HEK293T (cell line): ENCODE results near the gene CACNA1C.

ENCODE experiments used
- CTCF ChIA-PET: fragments of 350-600 bp; formaldehyde crosslinking; extraction: SDS; loops from one replicate; lab custom pipeline; 2021; ENCODE audit warnings: antibody characterized with exemption, inconsistent platforms; lab: Yijun Ruan, JAX
- POLR2A ChIA-PET: fragments of 350-600 bp; formaldehyde crosslinking; extraction: SDS; loops from one replicate; lab custom pipeline; 2020; ENCODE audit warnings: antibody characterized with exemption, inconsistent platforms; lab: Yijun Ruan, JAX
- DNase-seq: peaks from one replicate; pipeline ENCODE4 v3.0.0; 2012; ENCODE audit warnings: mixed read lengths; ENCODE audit errors: extremely low spot score
- ARNT ChIP-seq: fragments of 450-650 bp; IDR thresholded peaks from 2 replicates; pipeline ENCODE4 v1.6.1; 2017; ENCODE audit warnings: mild to moderate bottlenecking
- BHLHE40 ChIP-seq: fragments of 450-650 bp; IDR thresholded peaks from 2 replicates; pipeline ENCODE4 v1.6.1; 2016; ENCODE audit warnings: mild to moderate bottlenecking, moderate library complexity, borderline replicate concordance
- CTBP1 ChIP-seq: fragments of 450-650 bp; IDR thresholded peaks from 2 replicates; pipeline ENCODE4 v1.6.1; 2016; ENCODE audit warnings: borderline replicate concordance
- ELF4 ChIP-seq: fragments of 450-650 bp; IDR thresholded peaks from 2 replicates; pipeline ENCODE4 v1.6.1; 2017; ENCODE audit warnings: antibody characterized with exemption
- FOXA1 ChIP-seq: fragments of 450-650 bp; IDR thresholded peaks from 2 replicates; pipeline ENCODE4 v1.6.1; 2016; ENCODE audit warnings: mild to moderate bottlenecking
- FOXK2 ChIP-seq: fragments of 450-650 bp; IDR thresholded peaks from 2 replicates; pipeline ENCODE4 v1.6.1; 2016; ENCODE audit warnings: mild to moderate bottlenecking
- FOXM1 ChIP-seq: fragments of 450-650 bp; IDR thresholded peaks from 2 replicates; pipeline ENCODE4 v1.6.1; 2017; ENCODE audit warnings: mild to moderate bottlenecking, borderline replicate concordance
- HDGF ChIP-seq: fragments of 450-650 bp; IDR thresholded peaks from 2 replicates; pipeline ENCODE4 v1.6.1; 2017; ENCODE audit warnings: antibody characterized with exemption, borderline replicate concordance
- L3MBTL2 ChIP-seq: fragments of 450-650 bp; conservative IDR thresholded peaks from 2 replicates; pipeline ENCODE4 v1.6.1; 2016; ENCODE audit warnings: mild to moderate bottlenecking
- LEF1 ChIP-seq: fragments of 450-650 bp; IDR thresholded peaks from 2 replicates; pipeline ENCODE4 v1.6.1; 2017; ENCODE audit warnings: mild to moderate bottlenecking, borderline replicate concordance
- NFRKB ChIP-seq: fragments of 450-650 bp; IDR thresholded peaks from 2 replicates; pipeline ENCODE4 v1.6.1; 2016; ENCODE audit warnings: mild to moderate bottlenecking, moderate library complexity
- SP1 ChIP-seq: fragments of 450-650 bp; IDR thresholded peaks from 2 replicates; pipeline ENCODE4 v1.6.1; 2017
- SUZ12 ChIP-seq: fragments of 450-650 bp; IDR thresholded peaks from 2 replicates; pipeline ENCODE4 v1.6.1; 2016; ENCODE audit warnings: mild to moderate bottlenecking
- TARDBP ChIP-seq: fragments of 450-650 bp; IDR thresholded peaks from 2 replicates; pipeline ENCODE4 v1.6.1; 2016
- ZNF384 ChIP-seq: fragments of 450-650 bp; IDR thresholded peaks from 2 replicates; pipeline ENCODE4 v1.6.1; 2016
- TF ChIP-seq, protein P1 (sequence below): fragments of 450-650 bp; IDR thresholded peaks from 2 replicates; pipeline ENCODE4 v1.6.1; 2016

Gene CACNA1C

DNA sequence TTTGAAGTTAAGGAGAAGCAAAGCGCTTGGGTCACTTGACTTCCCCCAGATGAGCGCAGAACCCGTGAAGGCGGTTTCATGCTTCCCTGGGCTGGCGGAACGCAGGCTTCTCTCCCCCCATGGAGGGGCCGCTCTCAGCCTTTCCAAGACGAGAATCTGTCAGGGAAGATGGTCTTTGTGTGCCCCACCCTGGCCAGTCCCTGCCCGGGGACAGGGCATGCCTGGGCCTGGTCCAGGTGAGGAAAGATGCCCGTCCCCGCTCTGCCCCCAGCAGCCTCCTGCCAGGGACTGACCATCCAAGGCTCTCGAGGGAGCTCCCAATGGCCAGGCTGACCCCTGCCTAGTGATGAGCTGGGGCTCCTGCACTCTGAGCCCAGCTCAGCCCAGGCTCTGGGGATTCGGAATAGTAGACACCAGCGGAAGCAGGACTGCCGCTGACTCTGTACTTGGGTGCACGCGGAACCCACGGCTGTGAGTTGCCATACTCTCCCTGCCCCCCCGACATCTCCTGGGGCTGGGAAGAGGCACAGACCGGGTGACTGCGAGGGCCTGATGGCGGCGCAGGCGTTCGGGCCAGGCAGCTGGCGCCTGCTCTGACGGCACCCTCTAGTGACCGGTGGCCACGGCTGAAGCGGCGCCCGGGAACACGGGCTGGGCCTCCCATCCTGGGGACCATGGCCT lies 599.8 kb downstream of the CACNA1C start:
- ChIA-PET CTCF (interaction anchor here (1.0 kb wide), 1 partner anchor 19 kb away, joined by 3 read pairs; no protein-coding TSS in a partner anchor), POLR2A (no interaction called here)
- no peak for DNase-seq
- no peak for TF ChIP-seq FOXM1
- no peak for TF ChIP-seq ELF4
- TF ChIP-seq, protein P1, sequence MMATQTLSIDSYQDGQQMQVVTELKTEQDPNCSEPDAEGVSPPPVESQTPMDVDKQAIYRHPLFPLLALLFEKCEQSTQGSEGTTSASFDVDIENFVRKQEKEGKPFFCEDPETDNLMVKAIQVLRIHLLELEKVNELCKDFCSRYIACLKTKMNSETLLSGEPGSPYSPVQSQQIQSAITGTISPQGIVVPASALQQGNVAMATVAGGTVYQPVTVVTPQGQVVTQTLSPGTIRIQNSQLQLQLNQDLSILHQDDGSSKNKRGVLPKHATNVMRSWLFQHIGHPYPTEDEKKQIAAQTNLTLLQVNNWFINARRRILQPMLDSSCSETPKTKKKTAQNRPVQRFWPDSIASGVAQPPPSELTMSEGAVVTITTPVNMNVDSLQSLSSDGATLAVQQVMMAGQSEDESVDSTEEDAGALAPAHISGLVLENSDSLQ = no peak
- TF ChIP-seq ZNF384 = no peak

DNA sequence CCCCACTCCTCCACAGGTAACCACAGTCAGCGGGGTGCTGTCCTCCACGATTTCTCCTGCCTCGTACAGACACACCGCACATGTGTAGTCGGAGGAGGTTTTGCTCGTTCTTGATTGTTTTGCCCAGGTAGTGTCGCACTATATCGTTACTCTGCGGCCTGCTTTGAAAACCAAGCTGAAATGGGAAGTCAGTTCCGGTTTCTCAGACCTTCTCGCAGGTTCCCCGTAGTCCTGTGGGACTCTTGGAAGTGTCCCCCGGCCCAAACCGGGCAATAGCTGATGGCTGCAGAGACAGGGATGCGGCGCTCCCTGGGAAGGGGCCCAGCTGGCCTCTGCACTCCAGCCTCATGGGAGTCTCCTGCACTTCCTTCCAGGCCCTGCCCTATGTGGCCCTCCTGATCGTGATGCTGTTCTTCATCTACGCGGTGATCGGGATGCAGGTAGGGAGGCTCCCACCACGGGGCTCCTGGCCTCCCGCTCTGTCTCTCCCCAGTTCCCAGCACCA lies 600.7 kb downstream of the CACNA1C start:
- no peak for DNase-seq
- TF ChIP-seq FOXM1 = no peak
- TF ChIP-seq FOXK2 = no peak
- TF ChIP-seq CTBP1 = no peak
- no peak for TF ChIP-seq HDGF
- no peak for TF ChIP-seq TARDBP
- TF ChIP-seq L3MBTL2 = no peak
- TF ChIP-seq SP1 = no peak
- no peak for TF ChIP-seq ZNF384
- TF ChIP-seq LEF1 = no peak
- TF ChIP-seq SUZ12 = no peak
- no peak for TF ChIP-seq ARNT
- TF ChIP-seq, protein P1 = no peak
- no peak for TF ChIP-seq FOXA1
- CTCF ChIA-PET = interaction anchor here (1.0 kb wide), 1 partner anchor 18 kb away, joined by 3 read pairs; no protein-coding TSS in a partner anchor
- POLR2A ChIA-PET = no interaction called here

DNA sequence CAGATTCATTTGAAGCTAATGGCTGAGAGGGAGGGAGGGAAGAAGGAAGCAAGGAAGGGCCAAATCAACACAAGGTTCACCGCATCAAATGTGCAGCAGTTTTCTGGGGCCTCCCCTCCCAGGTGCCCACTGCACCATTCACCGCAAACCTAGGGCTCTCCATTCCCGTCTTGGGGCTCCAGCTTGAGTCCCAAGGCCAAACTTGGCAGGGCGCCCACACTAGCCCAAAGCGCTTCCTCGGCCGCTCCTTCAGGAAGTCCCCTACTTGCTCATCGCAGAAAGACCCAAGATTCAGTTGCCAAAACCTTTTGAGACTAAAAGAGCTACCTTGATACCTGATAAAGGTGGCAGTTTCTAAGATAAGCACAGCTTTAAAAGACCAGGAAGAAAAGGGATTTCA lies 601.5 kb downstream of the CACNA1C start:
- DNase-seq = no peak
- CTCF ChIA-PET = no interaction called here
- TF ChIP-seq ZNF384 = no peak
- POLR2A ChIA-PET = no interaction called here

DNA sequence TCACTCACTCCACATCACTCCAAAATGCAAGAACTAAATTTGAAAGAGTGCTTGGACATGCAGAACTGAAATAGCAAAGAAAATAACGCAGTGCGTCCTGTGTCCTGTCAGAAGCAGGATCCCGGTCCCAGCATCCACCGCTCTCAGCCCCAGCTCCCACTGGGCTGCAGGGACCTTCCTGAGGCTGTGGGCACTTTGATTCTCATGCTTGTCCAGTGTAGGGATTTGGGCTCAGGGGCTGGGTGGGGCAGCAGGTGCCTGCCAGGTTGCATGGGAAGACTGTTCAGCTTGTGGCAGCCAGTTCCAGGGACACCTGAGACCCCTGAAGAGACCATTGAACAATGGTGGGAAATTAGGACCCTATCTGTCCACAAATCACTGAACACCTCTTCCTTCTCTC lies 602.0 kb downstream of the CACNA1C start:
- CTCF ChIA-PET = no interaction called here
- no peak for DNase-seq
- TF ChIP-seq ZNF384 = no peak
- TF ChIP-seq, protein P1 = no peak
- no peak for TF ChIP-seq TARDBP
- TF ChIP-seq FOXM1 = no peak
- no peak for TF ChIP-seq CTBP1
- TF ChIP-seq FOXA1 = no peak
- no peak for TF ChIP-seq LEF1
- no peak for TF ChIP-seq NFRKB
- no peak for TF ChIP-seq SP1
- no peak for TF ChIP-seq L3MBTL2
- no peak for TF ChIP-seq HDGF
- no peak for TF ChIP-seq ELF4
- no peak for TF ChIP-seq BHLHE40
- no peak for TF ChIP-seq ARNT
- POLR2A ChIA-PET = no interaction called here

DNA sequence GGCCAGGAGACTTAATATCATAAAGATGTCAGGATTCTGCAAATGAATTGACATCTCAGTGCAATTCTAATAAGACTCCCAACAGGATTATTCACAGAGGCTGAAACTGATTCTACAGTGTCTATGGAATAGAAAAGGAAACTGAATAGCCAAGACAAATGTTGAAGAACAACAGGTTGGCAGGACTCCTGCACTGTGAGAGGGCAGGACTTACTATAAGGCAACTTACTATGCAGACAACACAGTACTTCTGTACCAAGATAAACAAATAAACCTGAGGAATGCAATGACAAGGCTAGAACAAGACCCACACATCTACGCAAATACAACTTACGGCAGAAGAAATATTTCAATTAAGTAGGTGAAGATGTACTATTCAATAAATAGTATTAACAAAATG lies 609.7 kb downstream of the CACNA1C start:
- ChIA-PET CTCF (no interaction called here), POLR2A (no interaction called here)
- DNase-seq = no peak
- TF ChIP-seq L3MBTL2 (no peak), SUZ12 (no peak), FOXA1 (no peak), LEF1 (no peak), FOXK2 (no peak), NFRKB (no peak), HDGF (no peak), ELF4 (no peak), BHLHE40 (no peak), ARNT (no peak), FOXM1 (no peak), ZNF384 (no peak), SP1 (no peak), TARDBP (no peak), CTBP1 (no peak)
- TF ChIP-seq, protein P1 = no peak

DNA sequence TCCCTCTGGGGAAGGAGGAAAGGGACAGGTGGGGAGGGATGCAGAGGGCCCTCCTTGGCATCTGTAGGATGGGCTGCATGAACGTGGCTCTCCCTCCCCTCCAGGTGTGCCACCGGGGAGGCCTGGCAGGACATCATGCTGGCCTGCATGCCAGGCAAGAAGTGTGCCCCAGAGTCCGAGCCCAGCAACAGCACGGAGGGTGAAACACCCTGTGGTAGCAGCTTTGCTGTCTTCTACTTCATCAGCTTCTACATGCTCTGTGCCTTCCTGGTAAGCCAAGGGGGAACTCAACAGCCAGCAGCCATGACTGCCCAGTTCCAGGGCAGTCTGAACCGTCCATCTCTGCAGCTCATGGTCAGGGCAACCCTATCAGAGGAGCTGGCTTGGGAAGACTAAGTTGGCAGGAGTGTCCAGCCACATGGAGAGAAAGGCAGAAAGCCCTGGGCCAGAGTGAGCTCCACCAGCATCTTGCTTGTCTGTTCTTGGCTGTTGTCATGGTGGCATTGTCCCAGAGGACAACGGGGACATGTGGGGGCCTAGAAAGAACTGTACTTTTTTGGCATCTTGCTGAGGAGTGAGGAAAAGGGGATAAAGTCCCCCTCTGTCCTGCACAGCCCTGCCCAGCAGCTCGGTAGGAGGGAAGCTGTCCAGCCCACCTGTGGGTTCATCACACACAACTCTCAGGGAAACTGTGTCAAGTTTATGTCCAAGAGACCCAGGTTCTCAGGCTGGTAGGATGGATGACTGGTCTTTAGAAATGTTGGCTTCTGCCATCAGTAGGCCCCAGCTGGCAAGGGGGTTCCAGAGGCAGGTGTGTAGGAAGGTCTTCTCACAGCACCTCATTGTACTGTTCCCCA lies 612.2 kb downstream of the CACNA1C start:
- DNase-seq = no peak
- ChIA-PET POLR2A (no interaction called here), CTCF (no interaction called here)
- TF ChIP-seq CTBP1 (no peak), ZNF384 (no peak), SP1 (no peak), LEF1 (no peak), FOXK2 (no peak), ELF4 (no peak), FOXA1 (no peak), BHLHE40 (no peak), HDGF (no peak), FOXM1 (no peak)
- TF ChIP-seq, protein P1 = no peak
